A549 (cell line): Measurements from ENCODE around the gene TCF4.

Experiments used
- RCOR1 ChIP-seq: fragments of 150-350 bp; IDR thresholded peaks from 2 replicates; pipeline ENCODE4 v1.6.1; 2014; ENCODE audit warnings: antibody characterized with exemption, low read length, low read depth
- TF ChIP-seq, protein P1 (sequence below): fragments of 250-450 bp; sonication (Bioruptor Pico); IDR thresholded peaks from 2 replicates; pipeline ENCODE4 v1.5.0; 2020; ENCODE audit warnings: low read depth, mild to moderate bottlenecking, moderate library complexity
- TF ChIP-seq, protein P2 (sequence below): fragments of >200 bp; sonication (Bioruptor Twin); formaldehyde crosslinking; IDR thresholded peaks from 3 replicates; pipeline ENCODE4 v1.5.1; 2016
- TF ChIP-seq, protein P3 (sequence below): IDR thresholded peaks from 2 replicates; pipeline ENCODE4 v1.6.1; 2012
- TF ChIP-seq, protein P4 (sequence below): fragments of 200-600 bp; sonication (generic); IDR thresholded peaks from 2 replicates; pipeline ENCODE4 v1.6.1; 2016; ENCODE audit warnings: antibody characterized with exemption, mild to moderate bottlenecking, moderate library complexity

DNA sequence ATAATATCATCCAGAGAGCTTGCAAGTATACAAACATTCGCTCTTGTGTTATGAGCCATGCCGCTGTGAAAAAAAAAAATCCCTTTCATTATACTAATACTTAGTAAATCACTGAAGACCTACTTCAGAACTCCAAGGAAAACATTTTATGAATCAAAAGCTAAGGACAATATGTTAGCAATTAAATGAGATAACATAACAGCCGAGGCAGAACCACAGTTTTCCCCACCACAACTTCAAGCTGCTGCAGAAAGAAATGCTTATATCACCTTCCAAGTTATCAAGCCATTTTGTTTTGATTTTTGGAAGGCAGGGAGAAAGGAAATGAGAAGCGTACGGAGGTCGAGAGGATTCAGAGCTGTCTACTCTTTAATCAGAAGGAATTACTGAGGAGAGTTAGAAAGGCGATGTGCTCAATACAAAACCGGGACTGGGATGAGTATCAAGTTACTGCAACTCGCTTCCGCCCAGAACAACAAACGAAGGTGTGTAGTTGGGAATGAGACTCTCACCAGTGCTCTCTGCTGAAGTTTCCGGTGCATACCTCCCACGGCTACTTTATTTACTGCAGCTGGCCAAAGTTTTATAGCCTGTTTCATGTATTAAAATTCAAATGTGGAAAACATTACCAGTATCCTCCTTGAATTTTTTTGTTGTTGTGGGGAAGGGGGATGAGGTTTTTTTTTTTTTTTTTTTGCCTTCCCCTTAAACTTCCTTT is 336.6 kb downstream of the TCF4 start:
- TF ChIP-seq, protein P1, sequence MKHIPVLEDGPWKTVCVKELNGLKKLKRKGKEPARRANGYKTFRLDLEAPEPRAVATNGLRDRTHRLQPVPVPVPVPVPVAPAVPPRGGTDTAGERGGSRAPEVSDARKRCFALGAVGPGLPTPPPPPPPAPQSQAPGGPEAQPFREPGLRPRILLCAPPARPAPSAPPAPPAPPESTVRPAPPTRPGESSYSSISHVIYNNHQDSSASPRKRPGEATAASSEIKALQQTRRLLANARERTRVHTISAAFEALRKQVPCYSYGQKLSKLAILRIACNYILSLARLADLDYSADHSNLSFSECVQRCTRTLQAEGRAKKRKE (CRISPR knock-in tag): no peak
- TF ChIP-seq, protein P2, sequence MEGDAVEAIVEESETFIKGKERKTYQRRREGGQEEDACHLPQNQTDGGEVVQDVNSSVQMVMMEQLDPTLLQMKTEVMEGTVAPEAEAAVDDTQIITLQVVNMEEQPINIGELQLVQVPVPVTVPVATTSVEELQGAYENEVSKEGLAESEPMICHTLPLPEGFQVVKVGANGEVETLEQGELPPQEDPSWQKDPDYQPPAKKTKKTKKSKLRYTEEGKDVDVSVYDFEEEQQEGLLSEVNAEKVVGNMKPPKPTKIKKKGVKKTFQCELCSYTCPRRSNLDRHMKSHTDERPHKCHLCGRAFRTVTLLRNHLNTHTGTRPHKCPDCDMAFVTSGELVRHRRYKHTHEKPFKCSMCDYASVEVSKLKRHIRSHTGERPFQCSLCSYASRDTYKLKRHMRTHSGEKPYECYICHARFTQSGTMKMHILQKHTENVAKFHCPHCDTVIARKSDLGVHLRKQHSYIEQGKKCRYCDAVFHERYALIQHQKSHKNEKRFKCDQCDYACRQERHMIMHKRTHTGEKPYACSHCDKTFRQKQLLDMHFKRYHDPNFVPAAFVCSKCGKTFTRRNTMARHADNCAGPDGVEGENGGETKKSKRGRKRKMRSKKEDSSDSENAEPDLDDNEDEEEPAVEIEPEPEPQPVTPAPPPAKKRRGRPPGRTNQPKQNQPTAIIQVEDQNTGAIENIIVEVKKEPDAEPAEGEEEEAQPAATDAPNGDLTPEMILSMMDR: no peak
- TF ChIP-seq, protein P3, sequence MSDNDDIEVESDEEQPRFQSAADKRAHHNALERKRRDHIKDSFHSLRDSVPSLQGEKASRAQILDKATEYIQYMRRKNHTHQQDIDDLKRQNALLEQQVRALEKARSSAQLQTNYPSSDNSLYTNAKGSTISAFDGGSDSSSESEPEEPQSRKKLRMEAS: no peak
- no peak for TF ChIP-seq RCOR1
- TF ChIP-seq, protein P4, sequence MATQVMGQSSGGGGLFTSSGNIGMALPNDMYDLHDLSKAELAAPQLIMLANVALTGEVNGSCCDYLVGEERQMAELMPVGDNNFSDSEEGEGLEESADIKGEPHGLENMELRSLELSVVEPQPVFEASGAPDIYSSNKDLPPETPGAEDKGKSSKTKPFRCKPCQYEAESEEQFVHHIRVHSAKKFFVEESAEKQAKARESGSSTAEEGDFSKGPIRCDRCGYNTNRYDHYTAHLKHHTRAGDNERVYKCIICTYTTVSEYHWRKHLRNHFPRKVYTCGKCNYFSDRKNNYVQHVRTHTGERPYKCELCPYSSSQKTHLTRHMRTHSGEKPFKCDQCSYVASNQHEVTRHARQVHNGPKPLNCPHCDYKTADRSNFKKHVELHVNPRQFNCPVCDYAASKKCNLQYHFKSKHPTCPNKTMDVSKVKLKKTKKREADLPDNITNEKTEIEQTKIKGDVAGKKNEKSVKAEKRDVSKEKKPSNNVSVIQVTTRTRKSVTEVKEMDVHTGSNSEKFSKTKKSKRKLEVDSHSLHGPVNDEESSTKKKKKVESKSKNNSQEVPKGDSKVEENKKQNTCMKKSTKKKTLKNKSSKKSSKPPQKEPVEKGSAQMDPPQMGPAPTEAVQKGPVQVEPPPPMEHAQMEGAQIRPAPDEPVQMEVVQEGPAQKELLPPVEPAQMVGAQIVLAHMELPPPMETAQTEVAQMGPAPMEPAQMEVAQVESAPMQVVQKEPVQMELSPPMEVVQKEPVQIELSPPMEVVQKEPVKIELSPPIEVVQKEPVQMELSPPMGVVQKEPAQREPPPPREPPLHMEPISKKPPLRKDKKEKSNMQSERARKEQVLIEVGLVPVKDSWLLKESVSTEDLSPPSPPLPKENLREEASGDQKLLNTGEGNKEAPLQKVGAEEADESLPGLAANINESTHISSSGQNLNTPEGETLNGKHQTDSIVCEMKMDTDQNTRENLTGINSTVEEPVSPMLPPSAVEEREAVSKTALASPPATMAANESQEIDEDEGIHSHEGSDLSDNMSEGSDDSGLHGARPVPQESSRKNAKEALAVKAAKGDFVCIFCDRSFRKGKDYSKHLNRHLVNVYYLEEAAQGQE: no peak
